Omental fat pad (tissue), 4 donors: ENCODE results near the gene RNU6-8. TPM values are rescaled to one million over a fixed set of nuclear protein-coding genes. Genes with fewer than 3 reads are reported as not detected.

Source experiments
- ATAC-seq: fragments of 150-250 bp; one replicate; pipeline ENCODE4 v1.9.1; 2016; ENCODE audit warnings: mild to moderate bottlenecking, moderate library complexity; ENCODE audit not compliant: low FRiP score
- DNase-seq: peaks from one replicate; pipeline ENCODE4 v3.0.0-alpha.2; 2019; ENCODE audit warnings: low spot score
- CTCF ChIP-seq, 3 donors: fragments of 450-650 bp; IDR thresholded peaks; one replicate each; pipeline ENCODE4 v1.5.1; 2016 to 2017; ENCODE audit warnings: antibody characterized with exemption in 3 of 3, mild to moderate bottlenecking in 3 of 3, moderate library complexity in 2 of 3
- total RNA-seq, 4 donors: library from RNA; depleted of rRNA; stranded (reverse); fragments of >200 nt; gene quantifications; one replicate each; pipeline ENCODE4 v1.1.0, GENCODE V29; 2016

The RNU6-8 gene
- total RNA-seq, 4 donors from 2014 or later, result not detected

GRCh38 chr14:32246751-32247150 is 43.7 kb upstream of the RNU6-8 start:
- DNase-seq (no peak), ATAC-seq (no peak)
- TF ChIP-seq CTCF (IDR thresholded peaks at IDR 0.05), result no peak

GRCh38 chr14:32244404-32244803 is 41.3 kb upstream of the RNU6-8 start:
- TF ChIP-seq CTCF (IDR thresholded peaks at IDR 0.05), result no peak
- ATAC-seq, result no peak
- DNase-seq, result no peak

GRCh38 chr14:32233260-32233659 is 30.2 kb upstream of the RNU6-8 start:
- ATAC-seq (no peak), DNase-seq (no peak)
- no peak for TF ChIP-seq CTCF (IDR thresholded peaks at IDR 0.05)

- no peak for TF ChIP-seq CTCF (IDR thresholded peaks at IDR 0.05)
- DNase-seq (no peak), ATAC-seq (no peak)
These were observed 29.4 kb upstream of the RNU6-8 start for GRCh38 chr14:32232481-32232880.

- DNase-seq (no peak), ATAC-seq (peak; percentile 58)
- TF ChIP-seq CTCF (IDR thresholded peaks at IDR 0.05), result no peak
These were observed 27.7 kb upstream of the RNU6-8 start for GRCh38 chr14:32230695-32231280.

GRCh38 chr14:32230181-32230580 is 27.1 kb upstream of the RNU6-8 start:
- ATAC-seq (peak; percentile 56), DNase-seq (no peak)
- no peak for TF ChIP-seq CTCF (IDR thresholded peaks at IDR 0.05)

- TF ChIP-seq CTCF (IDR thresholded peaks at IDR 0.05), result no peak
- ATAC-seq (no peak), DNase-seq (no peak)
These were observed 23.0 kb upstream of the RNU6-8 start for GRCh38 chr14:32226056-32226455.
